ENCODE results near the gene ARHGAP21.

DNA sequence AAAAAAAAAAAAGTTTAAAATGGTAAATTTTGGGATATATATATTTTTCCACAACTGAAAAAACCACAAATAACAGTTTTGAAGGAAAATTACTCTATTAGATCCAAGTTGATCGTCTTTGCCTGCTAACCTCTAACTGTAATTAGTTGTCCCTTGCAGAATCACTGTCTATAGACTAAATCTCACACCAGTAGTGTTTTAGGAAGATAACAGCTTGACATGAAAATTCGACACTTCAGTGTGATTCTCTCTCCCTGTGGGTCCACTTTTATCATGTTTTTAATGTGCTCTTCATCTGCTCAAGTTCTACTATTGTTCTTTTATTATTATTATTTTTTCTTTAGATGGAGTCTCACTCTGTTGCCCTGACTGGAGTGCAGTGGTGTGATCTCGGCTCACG, 24.5 kb upstream of the ARHGAP21 start:
- TF ChIP-seq, protein P1, sequence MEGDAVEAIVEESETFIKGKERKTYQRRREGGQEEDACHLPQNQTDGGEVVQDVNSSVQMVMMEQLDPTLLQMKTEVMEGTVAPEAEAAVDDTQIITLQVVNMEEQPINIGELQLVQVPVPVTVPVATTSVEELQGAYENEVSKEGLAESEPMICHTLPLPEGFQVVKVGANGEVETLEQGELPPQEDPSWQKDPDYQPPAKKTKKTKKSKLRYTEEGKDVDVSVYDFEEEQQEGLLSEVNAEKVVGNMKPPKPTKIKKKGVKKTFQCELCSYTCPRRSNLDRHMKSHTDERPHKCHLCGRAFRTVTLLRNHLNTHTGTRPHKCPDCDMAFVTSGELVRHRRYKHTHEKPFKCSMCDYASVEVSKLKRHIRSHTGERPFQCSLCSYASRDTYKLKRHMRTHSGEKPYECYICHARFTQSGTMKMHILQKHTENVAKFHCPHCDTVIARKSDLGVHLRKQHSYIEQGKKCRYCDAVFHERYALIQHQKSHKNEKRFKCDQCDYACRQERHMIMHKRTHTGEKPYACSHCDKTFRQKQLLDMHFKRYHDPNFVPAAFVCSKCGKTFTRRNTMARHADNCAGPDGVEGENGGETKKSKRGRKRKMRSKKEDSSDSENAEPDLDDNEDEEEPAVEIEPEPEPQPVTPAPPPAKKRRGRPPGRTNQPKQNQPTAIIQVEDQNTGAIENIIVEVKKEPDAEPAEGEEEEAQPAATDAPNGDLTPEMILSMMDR (IDR thresholded peaks at IDR 0.05), result no peak
- no peak for TF ChIP-seq POLR2A (IDR thresholded peaks at IDR 0.05)
